A673 (cell line): ENCODE measurements around the gene SNX24.
"Not testable (repeated sequence)": the region's sequence is repeated elsewhere in the genome, so short reads cannot be mapped to it uniquely, and the experiment has no call there.

Experiments
- EZH2 ChIP-seq: fragments of 200-600 bp; sonication (generic); IDR thresholded peaks from 2 replicates; pipeline ENCODE4 v1.6.1; 2017; ENCODE audit warnings: borderline replicate concordance, low read depth, mild to moderate bottlenecking, mixed read lengths, antibody characterized with exemption, low read length; ENCODE audit not compliant: poor library complexity, severe bottlenecking
- TF ChIP-seq, protein P1 (sequence below): fragments of 300-800, 200-600 bp; sonication (generic); conservative IDR thresholded peaks from 2 replicates; pipeline ENCODE4 v1.5.1; 2017; ENCODE audit warnings: low read depth, mild to moderate bottlenecking, antibody characterized with exemption, low read length, moderate library complexity, mixed read lengths

DNA sequence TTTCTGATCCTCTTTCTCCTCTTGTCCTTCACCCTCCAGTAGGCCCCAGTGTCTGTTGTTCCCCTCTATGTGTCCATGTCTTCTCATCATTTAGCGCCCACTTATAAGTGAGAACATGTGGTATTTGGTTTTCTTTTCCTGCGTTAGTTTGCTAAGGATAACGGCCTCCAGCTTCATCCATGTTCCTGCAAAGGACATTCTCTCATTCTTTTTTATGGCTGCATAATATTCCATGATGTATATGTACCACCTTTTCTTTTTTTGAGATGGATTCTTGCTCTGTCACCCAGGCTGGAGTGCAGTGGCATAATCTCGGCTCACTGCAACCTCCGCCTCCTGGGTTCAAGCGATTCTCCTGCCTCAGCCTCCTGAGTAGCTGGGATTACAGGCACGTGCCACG lies 12.1 kb downstream of the SNX24 start:
- TF ChIP-seq, protein P1, sequence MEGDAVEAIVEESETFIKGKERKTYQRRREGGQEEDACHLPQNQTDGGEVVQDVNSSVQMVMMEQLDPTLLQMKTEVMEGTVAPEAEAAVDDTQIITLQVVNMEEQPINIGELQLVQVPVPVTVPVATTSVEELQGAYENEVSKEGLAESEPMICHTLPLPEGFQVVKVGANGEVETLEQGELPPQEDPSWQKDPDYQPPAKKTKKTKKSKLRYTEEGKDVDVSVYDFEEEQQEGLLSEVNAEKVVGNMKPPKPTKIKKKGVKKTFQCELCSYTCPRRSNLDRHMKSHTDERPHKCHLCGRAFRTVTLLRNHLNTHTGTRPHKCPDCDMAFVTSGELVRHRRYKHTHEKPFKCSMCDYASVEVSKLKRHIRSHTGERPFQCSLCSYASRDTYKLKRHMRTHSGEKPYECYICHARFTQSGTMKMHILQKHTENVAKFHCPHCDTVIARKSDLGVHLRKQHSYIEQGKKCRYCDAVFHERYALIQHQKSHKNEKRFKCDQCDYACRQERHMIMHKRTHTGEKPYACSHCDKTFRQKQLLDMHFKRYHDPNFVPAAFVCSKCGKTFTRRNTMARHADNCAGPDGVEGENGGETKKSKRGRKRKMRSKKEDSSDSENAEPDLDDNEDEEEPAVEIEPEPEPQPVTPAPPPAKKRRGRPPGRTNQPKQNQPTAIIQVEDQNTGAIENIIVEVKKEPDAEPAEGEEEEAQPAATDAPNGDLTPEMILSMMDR = not testable (repeated sequence)
- TF ChIP-seq EZH2 = not testable (repeated sequence)
